OCI-LY7 (cell line): Measurements from ENCODE around the gene GPRIN2. TPM values are rescaled to one million over a fixed set of nuclear protein-coding genes. Genes with fewer than 3 reads are reported as not detected.

Experiments
- BruUV-seq: library from RNA; stranded (reverse); fragments of 400-500 nt; replicated peaks from 2 replicates; lab custom pipeline; 2021; lab: Mats Ljungman, UMichigan
- CTCF ChIA-PET: fragments of 300-600 bp; sonication (Branson Sonifier 250); formaldehyde crosslinking; loops from one replicate; lab custom pipeline; 2022; ENCODE audit warnings: antibody characterized with exemption; ENCODE audit not compliant: unreplicated experiment; lab: Charles Lee
- POLR2A ChIA-PET: fragments of 300-600 bp; sonication (Branson Sonifier 250); formaldehyde crosslinking; loops from one replicate; lab custom pipeline; 2022; ENCODE audit warnings: antibody characterized with exemption; lab: Charles Lee
- DNase-seq: peaks from one replicate; pipeline ENCODE4 v3.0.0-alpha.2; 2015; ENCODE audit warnings: low spot score
- H2AFZ ChIP-seq: fragments of 200-600 bp; sonication (generic), shearing (Covaris generic); 2 replicates; pipeline ENCODE4 v1.6.1; 2014; ENCODE audit warnings: mild to moderate bottlenecking, antibody characterized with exemption, low read length, moderate library complexity
- H3K27ac ChIP-seq: fragments of 200-600 bp; sonication (generic); 2 replicates; pipeline ENCODE4 v1.5.1; 2014; ENCODE audit warnings: mixed run types, low read depth, mild to moderate bottlenecking, moderate library complexity, low read length, inconsistent platforms; ENCODE audit not compliant: poor library complexity, severe bottlenecking
- H3K36me3 ChIP-seq: fragments of 200-600 bp; sonication (generic); 2 replicates; pipeline ENCODE4 v1.6.1; 2014; ENCODE audit warnings: mild to moderate bottlenecking, antibody characterized with exemption, low read length, moderate library complexity, mixed read lengths; ENCODE audit not compliant: insufficient read depth
- H3K4me1 ChIP-seq: fragments of 200-600 bp; sonication (generic); 2 replicates; pipeline ENCODE4 v1.5.1; 2014; ENCODE audit warnings: mild to moderate bottlenecking, low read length; ENCODE audit not compliant: insufficient read depth, poor library complexity, severe bottlenecking
- H3K4me2 ChIP-seq: fragments of 200-600 bp; sonication (generic); 2 replicates; pipeline ENCODE4 v1.6.1; 2014; ENCODE audit warnings: mild to moderate bottlenecking, low read length
- H3K4me3 ChIP-seq: fragments of 200-600 bp; sonication (generic); 2 replicates; pipeline ENCODE4 v1.5.1; 2014; ENCODE audit warnings: mild to moderate bottlenecking, low read depth, low read length; ENCODE audit not compliant: poor library complexity, severe bottlenecking
- H3K79me2 ChIP-seq: fragments of 200-600 bp; sonication (generic); 2 replicates; pipeline ENCODE4 v1.6.1; 2016; ENCODE audit warnings: low read depth, mild to moderate bottlenecking, low read length, moderate library complexity, mixed read lengths; ENCODE audit not compliant: insufficient read depth
- H3K9me2 ChIP-seq: fragments of 200-600 bp; sonication (generic); 2 replicates; pipeline ENCODE4 v1.6.1; 2016; ENCODE audit warnings: mild to moderate bottlenecking, low read length, mixed read lengths; ENCODE audit not compliant: insufficient read depth
- H3K9me3 ChIP-seq: fragments of 200-600 bp; sonication (generic); 2 replicates; pipeline ENCODE4 v1.6.1; 2014; ENCODE audit warnings: mild to moderate bottlenecking, mixed run types, low read length, mixed read lengths
- H4K20me1 ChIP-seq: fragments of 200-600 bp; sonication (generic); 2 replicates; pipeline ENCODE4 v1.6.1; 2014; ENCODE audit warnings: mild to moderate bottlenecking, antibody characterized with exemption, low read length, moderate library complexity, mixed read lengths; ENCODE audit not compliant: insufficient read depth
- CTCF ChIP-seq: fragments of 200-600 bp; sonication (generic); conservative IDR thresholded peaks from 2 replicates; pipeline ENCODE4 v1.5.1; 2014; ENCODE audit warnings: mild to moderate bottlenecking, antibody characterized with exemption, low read length, moderate library complexity, mixed read lengths
- EZH2phosphoT487 ChIP-seq: fragments of 200-600 bp; sonication (generic); IDR thresholded peaks from 2 replicates; pipeline ENCODE4 v1.6.1; 2018; ENCODE audit warnings: low read depth, borderline replicate concordance, mild to moderate bottlenecking, mixed run types, antibody characterized with exemption, low read length, moderate library complexity, mixed read lengths
- intact Hi-C: fragments of 100-400 bp; cut with micrococcal nuclease; formaldehyde crosslinking; loops from one replicate; pipeline ENCODE4 v1.10.0; 2022; ENCODE audit not compliant: unreplicated experiment
- total RNA-seq, 2 experiments: library from RNA; depleted of rRNA in 1 of 2; stranded (reverse); fragments of >200 nt in 1 of 2; shearing (Covaris generic) in 1 of 2; gene quantifications; 2 replicates each; pipeline ENCODE4 v1.2.3, GENCODE V29; 2014 to 2022

GPRIN2 gene
- total RNA-seq, 2 experiments from 2014 or later: not detected

GRCh38 chr10:46559231-46559671 lies 2.8 kb upstream of the GPRIN2 start:
- TF ChIP-seq CTCF (no peak), EZH2phosphoT487 (no peak)
- H3K9me2 ChIP-seq: no peaks in the 10 kb centered on the region
- no peak overlapping the region for H3K4me3 ChIP-seq
- POLR2A ChIA-PET: interaction anchor here (0.7 kb wide), 1 partner anchor 1693 kb away, joined by 5 read pairs; no protein-coding TSS in a partner anchor
- CTCF ChIA-PET: no interaction called here
- H3K9me3 ChIP-seq: no peaks in the 10 kb centered on the region
- H3K27ac ChIP-seq: no peak overlapping the region
- no peak for DNase-seq
- BruUV-seq: no TSS peak
- H3K79me2 ChIP-seq: no peaks in the 10 kb centered on the region
- H3K4me2 ChIP-seq: no peak overlapping the region
- no peaks in the 10 kb centered on the region for H4K20me1 ChIP-seq
- no peak overlapping the region for H2AFZ ChIP-seq
- intact Hi-C loops: no loop called here
- no peaks in the 10 kb centered on the region for H3K4me1 ChIP-seq
- H3K36me3 ChIP-seq: no peaks in the 10 kb centered on the region

GRCh38 chr10:46558392-46559185 lies 2.1 kb upstream of the GPRIN2 start:
- no peak overlapping the region for H3K4me2 ChIP-seq
- H3K4me1 ChIP-seq: no peaks in the 10 kb centered on the region
- intact Hi-C loops: no loop called here
- no peak overlapping the region for H3K4me3 ChIP-seq
- CTCF ChIA-PET: no interaction called here
- no TSS peak for BruUV-seq
- H2AFZ ChIP-seq: no peak overlapping the region
- no peak for DNase-seq
- H3K9me3 ChIP-seq: no peaks in the 10 kb centered on the region
- no peaks in the 10 kb centered on the region for H4K20me1 ChIP-seq
- no peaks in the 10 kb centered on the region for H3K36me3 ChIP-seq
- no peak for TF ChIP-seq EZH2phosphoT487
- TF ChIP-seq CTCF: no peak
- no peaks in the 10 kb centered on the region for H3K79me2 ChIP-seq
- no peak overlapping the region for H3K27ac ChIP-seq
- no peaks in the 10 kb centered on the region for H3K9me2 ChIP-seq
- POLR2A ChIA-PET: no interaction called here

- no peak for TF ChIP-seq EZH2phosphoT487
- TF ChIP-seq CTCF: no peak
- no peaks in the 10 kb centered on the region for H3K36me3 ChIP-seq
- no peak overlapping the region for H3K27ac ChIP-seq
- no TSS peak for BruUV-seq
- no peak overlapping the region for H3K4me3 ChIP-seq
- H4K20me1 ChIP-seq: no peaks in the 10 kb centered on the region
- H3K4me2 ChIP-seq: no peak overlapping the region
- no peak overlapping the region for H2AFZ ChIP-seq
- POLR2A ChIA-PET: no interaction called here
- H3K4me1 ChIP-seq: no peaks in the 10 kb centered on the region
- no peaks in the 10 kb centered on the region for H3K9me2 ChIP-seq
- no peak for DNase-seq
- intact Hi-C loops: no loop called here
- no peaks in the 10 kb centered on the region for H3K9me3 ChIP-seq
- H3K79me2 ChIP-seq: no peaks in the 10 kb centered on the region
- CTCF ChIA-PET: no interaction called here
Measured at GRCh38 chr10:46558122-46558391, 1.6 kb upstream of the GPRIN2 start.
